NCI-H1930 (cell line): ENCODE results near the gene KDELR1.

Experiments used
- DNase-seq, 2 experiments: peaks; one replicate each; lab custom pipeline; 2025; lab: John Stamatoyannopoulos, UW

KDELR1 gene

GRCh38 chr19:48391100-48392005, at the start of gene KDELR1:
KDELR1 (minus strand) TSS chr19:48391551; CDS start chr19:48391358, 193 bp downstream.
- DNase-seq: peak; percentile 45 to 66

GRCh38 chr19:48436586-48436985, 45.2 kb upstream of the KDELR1 start:
- no peak for DNase-seq

- no peak for DNase-seq
These were observed 42.0 kb upstream of the KDELR1 start for GRCh38 chr19:48433337-48433736.

DNA sequence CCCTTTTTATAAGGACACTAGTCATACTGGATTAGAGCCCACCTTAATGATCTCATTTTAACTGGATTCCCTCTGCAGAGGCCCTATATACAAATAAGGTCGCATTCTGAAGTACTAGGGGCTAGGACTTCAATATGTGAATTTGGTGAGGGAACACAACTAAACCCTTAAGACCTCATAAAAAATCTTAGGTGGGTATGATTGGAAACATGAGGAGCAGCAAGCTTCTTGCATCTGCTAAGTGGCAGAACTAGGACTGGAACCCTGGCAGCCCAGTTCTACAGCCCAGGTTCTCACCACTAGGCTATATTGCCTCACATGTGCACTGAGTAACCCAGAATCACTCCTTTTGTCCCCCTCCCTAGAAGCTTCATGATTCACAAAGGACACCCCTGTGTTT, 37.3 kb upstream of the KDELR1 start:
- DNase-seq: no peak

DNA sequence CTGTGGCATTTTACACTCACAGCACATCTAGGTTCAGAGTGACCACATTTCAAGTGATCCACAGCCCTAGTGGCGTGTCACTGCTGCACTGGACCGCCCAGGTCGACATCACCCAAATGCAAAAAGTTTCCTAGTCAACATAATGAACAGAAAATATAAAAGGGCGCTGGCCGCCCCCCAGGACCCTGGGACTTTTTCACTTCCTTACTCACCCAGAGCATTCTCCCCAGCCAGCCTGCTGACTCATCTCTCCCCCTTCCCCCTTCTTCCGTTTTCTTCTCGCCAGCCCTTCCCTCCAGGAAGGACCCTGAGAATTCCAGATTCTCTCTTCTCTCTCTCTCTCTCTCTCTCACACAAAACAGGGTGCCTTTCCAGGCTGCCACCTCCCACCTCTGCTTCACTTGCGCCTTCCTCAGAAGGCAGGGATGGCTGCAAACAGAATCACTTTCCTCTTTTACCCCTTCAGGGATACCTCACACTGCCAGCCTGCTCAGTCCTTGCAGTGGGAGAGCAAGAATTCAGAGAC, 33.4 kb upstream of the KDELR1 start:
- no peak for DNase-seq

- DNase-seq: no peak
These were observed 30.2 kb upstream of the KDELR1 start for GRCh38 chr19:48421548-48421947.

DNA sequence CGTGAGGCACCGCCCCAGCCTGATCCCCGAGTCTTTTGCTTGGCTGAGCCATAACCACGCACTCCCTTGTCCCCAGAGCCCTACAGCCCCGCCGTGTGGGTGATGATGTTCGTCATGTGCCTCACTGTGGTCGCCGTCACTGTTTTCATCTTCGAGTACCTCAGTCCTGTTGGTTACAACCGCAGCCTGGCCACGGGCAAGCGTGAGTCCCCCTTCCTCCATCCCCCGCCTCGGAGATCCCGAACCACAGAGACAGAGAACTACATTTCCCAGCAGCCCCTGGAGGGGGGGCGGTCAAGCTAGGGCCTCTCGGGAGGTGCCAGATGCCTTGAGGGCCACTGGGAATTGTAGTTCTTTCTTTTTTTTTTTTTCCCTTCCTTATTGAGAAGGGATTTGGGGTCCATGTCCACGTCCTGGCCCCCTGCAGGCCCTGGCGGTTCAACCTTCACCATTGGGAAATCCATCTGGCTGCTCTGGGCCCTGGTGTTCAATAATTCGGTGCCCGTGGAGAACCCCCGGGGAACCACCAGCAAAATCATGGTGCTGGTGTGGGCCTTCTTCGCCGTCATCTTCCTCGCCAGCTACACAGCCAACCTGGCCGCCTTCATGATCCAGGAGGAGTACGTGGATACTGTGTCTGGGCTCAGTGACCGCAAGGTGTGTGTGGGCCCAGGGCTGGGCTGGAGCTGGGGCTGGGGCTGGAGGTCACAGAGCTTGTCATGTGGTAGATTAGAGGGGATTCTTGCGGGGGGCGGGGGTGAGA, 28.0 kb upstream of the KDELR1 start:
- DNase-seq: peak; percentile 86 to 87

DNA sequence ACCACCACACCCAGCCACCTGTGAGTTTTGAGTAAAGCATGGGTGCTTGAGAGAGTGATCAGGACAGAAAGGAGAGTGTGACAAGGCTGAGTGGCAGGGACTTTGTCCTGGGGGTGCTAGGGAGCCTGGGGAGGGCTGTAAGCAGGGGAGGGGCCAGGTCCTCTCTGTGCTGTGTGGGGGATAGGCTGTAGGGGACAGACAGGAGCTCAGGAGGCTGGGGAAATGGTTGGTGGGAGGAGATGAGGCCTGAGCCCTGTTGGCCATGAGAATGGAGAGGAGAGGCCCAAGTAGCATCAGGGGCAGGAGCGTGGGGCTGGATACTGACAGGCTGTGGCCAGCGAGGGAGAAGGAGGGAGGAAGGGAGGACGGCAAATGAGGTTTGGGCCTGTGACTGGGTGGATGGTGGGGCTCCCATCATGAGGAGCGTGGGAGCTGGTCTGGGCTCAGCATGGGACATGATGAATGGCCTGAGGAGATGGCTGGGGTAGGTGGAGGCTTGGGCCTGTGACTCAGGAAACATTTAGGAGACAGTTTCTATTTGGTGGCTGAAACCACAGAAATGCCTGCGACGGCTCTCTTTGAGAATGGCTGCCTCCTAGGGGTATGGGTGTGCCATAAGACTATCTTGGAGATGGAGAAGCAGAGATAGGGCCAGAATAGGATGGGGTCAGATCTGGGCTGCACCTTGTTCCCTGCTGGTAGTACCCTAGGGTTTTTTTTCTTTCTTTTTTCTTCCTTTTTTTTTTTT, 27.1 kb upstream of the KDELR1 start:
- DNase-seq: no peak

DNA sequence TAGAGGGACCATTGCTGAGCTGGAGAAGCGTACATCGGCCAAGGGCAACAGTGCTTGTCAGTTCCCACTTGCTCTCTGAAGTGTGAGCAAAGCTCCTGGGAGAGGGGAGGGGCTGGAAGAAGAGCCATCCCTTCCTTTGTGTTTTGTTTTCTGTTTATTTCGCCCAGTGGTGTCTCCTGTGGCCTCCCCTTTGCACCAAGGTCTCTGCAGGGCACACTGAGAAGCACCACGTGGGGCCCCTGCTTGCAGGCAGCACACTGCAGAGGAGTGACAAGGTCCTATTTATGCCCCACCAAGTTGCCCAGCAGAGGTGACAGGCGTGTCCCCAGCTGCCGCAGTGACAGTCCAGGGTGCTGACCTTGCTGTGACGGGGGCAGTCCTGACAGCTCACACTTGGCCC, 26.1 kb upstream of the KDELR1 start:
- DNase-seq: no peak

GRCh38 chr19:48415806-48416221, 24.5 kb upstream of the KDELR1 start:
- DNase-seq: no peak

GRCh38 chr19:48415395-48415794, 24.0 kb upstream of the KDELR1 start:
- peak in 1 of 2 experiments; percentile 39 for DNase-seq

GRCh38 chr19:48413879-48414587, 22.7 kb upstream of the KDELR1 start:
- no peak for DNase-seq

DNA sequence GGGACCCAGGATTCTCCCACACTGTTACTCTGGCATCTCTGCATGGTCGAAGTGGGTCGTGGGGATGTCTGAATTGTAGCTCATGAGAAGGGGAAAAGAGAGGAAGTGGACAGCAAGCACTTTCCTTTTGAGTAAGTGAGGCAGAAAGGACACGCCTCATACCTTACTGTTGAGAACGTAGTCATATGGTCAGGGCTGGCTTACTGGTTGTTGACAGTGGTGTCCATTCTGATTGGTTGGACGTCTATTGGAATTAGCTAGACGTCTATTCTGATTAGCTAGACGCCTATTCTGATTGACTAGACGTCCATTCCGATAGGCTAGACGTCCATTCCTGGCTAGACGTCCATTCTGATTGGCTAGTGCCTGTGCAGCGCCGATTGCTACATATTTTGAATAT, 14.5 kb upstream of the KDELR1 start:
- DNase-seq: no peak

DNA sequence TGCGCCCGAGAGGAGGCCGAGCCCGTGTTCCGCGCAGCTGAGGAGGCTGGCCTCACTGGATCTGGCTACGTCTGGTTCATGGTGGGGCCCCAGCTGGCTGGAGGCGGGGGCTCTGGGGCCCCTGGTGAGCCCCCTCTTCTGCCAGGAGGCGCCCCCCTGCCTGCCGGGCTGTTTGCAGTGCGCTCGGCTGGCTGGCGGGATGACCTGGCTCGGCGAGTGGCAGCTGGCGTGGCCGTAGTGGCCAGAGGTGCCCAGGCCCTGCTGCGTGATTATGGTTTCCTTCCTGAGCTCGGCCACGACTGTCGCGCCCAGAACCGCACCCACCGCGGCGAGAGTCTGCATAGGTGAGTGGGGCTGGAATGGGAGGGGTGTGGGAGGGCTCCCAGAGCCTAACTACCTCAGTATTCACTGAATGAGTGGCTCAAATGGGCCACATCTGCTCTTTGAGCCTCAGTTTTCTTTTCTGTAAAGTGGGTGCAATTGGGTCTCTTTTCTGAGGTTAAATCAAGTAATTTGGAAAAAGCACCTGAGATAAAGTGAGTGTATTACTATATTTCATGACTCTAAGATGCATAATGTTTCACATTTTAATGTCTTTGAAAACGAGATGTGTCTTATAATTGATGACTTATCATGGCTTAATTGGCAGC, 13.8 kb upstream of the KDELR1 start:
- DNase-seq: no peak

GRCh38 chr19:48403606-48404005, 12.3 kb upstream of the KDELR1 start:
- DNase-seq: peak; percentile 44 to 69

GRCh38 chr19:48401287-48401686, 9.9 kb upstream of the KDELR1 start:
- DNase-seq: no peak

- peak; percentile 83 to 87 for DNase-seq
These were observed 8.8 kb upstream of the KDELR1 start for GRCh38 chr19:48400018-48400742.

GRCh38 chr19:48398375-48399235, 7.3 kb upstream of the KDELR1 start:
- DNase-seq: peak; percentile 84 to 94

DNA sequence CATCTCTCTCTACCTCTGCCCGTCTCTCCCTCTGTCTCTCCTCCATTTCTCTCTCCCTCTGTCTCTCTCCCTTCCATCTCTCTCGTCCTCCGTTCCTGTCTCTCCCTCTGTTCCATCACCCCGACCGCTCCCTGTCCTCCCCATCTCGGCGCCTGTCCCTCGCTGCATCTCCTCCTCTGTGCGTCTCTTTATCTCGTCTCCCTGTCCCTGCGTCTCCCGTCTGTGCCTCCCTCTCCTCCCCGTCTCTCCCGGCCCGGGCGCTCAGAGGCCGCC, 6.7 kb upstream of the KDELR1 start:
- no peak for DNase-seq
